Uterus (tissue), 2 donors: ENCODE measurements around the gene ECE2.

Source experiments
- POLR2A ChIP-seq, 2 donors: fragments of 450-650 bp; IDR thresholded peaks; one replicate each; pipeline ENCODE4 v1.6.1; 2016; ENCODE audit warnings: antibody characterized with exemption in 2 of 2, mild to moderate bottlenecking in 1 of 2, moderate library complexity in 1 of 2
- TF ChIP-seq, protein P1 (sequence below), 4 experiments: fragments of 200-600 bp in 2 of 4; fragments of 450-650 bp in 2 of 4; sonication (generic) in 2 of 4; IDR thresholded peaks; one replicate each; pipeline ENCODE4 v1.5.1; 2016 to 2019; ENCODE audit warnings: antibody characterized with exemption in 4 of 4, mild to moderate bottlenecking in 2 of 4, moderate library complexity in 1 of 4

DNA sequence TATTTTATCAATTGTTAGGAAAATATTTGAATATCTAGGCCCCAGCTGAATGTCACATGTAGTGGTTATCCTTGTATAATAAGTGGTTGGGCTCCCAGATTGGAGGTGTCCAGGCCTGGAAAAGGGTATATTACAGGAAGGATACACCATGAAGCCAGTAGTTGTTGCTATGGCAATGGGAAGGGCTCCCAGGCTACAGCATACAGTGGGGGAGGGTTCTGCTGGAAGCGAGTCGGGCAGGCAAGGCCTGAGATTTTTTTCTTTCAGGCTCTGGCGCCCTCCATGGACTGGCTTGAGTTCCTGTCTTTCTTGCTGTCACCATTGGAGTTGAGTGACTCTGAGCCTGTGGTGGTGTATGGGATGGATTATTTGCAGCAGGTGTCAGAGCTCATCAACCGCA lies 8.9 kb downstream of the ECE2 start:
- TF ChIP-seq, protein P1, sequence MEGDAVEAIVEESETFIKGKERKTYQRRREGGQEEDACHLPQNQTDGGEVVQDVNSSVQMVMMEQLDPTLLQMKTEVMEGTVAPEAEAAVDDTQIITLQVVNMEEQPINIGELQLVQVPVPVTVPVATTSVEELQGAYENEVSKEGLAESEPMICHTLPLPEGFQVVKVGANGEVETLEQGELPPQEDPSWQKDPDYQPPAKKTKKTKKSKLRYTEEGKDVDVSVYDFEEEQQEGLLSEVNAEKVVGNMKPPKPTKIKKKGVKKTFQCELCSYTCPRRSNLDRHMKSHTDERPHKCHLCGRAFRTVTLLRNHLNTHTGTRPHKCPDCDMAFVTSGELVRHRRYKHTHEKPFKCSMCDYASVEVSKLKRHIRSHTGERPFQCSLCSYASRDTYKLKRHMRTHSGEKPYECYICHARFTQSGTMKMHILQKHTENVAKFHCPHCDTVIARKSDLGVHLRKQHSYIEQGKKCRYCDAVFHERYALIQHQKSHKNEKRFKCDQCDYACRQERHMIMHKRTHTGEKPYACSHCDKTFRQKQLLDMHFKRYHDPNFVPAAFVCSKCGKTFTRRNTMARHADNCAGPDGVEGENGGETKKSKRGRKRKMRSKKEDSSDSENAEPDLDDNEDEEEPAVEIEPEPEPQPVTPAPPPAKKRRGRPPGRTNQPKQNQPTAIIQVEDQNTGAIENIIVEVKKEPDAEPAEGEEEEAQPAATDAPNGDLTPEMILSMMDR (IDR thresholded peaks at IDR 0.05), result no peak
- no peak for TF ChIP-seq POLR2A (IDR thresholded peaks at IDR 0.05)
